ENCODE measurements around the gene UBE2V1.

Gene UBE2V1

DNA sequence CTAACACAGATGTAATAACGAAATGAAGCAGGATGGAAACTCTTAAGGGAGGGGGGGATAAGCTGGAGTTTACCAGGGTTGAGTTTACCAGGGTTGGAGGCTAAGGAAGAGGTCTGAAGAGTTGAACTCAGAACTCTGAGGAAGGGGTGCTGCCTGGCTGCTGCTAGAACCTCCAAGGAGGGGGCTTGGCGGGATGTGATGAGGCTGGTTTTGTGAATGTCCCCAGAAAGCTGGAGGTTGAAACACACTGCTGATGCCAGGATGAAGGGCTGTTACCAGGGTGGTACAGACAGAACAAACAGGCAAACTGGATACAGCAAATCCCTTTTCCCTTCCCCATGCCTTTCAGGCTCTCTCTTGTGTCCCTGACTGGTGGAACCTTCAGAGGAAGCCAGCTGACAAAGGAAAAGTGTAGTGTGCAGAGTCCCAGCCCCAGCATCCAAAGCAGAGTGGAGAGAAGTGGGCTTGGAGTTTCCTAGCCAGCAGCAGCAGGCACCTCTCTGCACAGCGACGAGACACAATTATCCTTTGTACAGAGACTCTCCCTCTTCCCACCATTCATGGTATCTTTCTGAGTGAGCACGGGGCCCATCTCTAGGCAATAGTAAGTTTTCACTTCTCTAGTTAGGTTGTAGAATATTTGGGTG lies 23.7 kb downstream of the UBE2V1 start:
- Histone ChIP-seq H2AFZ (ENCODE audit: low read depth) (no peak overlapping the region), H3K4me1 (ENCODE audit: low read depth, poor library complexity, severe bottlenecking) (peaks cover 15% of the 10 kb centered on the region), H3K27ac (no peak overlapping the region), H3K4me3 (IDR thresholded peaks at IDR 0.05; ENCODE audit: insufficient read depth, low read depth, low read length) (no peak overlapping the region), H4K20me1 (ENCODE audit: insufficient read depth) (0 out of 2 replicates have a peak, but pooled peaks cover 12% of the 10 kb centered on the region), H3K4me2 (no peak overlapping the region), H3K9ac (no peak overlapping the region), H3K27me3 (ENCODE audit: insufficient read depth, low read depth) (no peaks in the 10 kb centered on the region), H3K36me3 (ENCODE audit: insufficient read depth) (no peaks in the 10 kb centered on the region), H3K79me2 (ENCODE audit: insufficient read depth, low read depth) (peaks cover 22% of the 10 kb centered on the region; the same call in 1 of the 2 replicates)
- TF ChIP-seq, protein P1, sequence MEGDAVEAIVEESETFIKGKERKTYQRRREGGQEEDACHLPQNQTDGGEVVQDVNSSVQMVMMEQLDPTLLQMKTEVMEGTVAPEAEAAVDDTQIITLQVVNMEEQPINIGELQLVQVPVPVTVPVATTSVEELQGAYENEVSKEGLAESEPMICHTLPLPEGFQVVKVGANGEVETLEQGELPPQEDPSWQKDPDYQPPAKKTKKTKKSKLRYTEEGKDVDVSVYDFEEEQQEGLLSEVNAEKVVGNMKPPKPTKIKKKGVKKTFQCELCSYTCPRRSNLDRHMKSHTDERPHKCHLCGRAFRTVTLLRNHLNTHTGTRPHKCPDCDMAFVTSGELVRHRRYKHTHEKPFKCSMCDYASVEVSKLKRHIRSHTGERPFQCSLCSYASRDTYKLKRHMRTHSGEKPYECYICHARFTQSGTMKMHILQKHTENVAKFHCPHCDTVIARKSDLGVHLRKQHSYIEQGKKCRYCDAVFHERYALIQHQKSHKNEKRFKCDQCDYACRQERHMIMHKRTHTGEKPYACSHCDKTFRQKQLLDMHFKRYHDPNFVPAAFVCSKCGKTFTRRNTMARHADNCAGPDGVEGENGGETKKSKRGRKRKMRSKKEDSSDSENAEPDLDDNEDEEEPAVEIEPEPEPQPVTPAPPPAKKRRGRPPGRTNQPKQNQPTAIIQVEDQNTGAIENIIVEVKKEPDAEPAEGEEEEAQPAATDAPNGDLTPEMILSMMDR (conservative IDR thresholded peaks at IDR 0.05; ENCODE audit: low read depth, low read length), result no peak

DNA sequence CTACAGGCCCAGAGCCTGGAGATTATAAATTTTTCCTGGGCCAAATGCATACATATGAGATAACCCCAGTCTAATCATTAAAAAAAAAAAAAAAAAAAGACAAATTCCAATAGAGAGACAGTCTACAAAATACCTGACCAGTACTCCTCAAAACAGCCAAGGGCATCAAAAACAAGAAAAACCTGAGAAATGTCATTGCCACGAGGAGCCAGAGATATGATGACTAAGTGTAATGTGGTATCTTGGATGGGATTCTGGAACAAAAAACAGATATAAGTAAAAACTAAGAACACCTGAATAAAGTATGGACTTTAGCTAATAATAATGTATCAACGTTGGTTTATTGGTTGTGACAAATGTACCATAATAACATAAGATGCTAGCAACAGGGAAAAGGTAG lies 24.9 kb downstream of the UBE2V1 start:
- H3K36me3 ChIP-seq (ENCODE audit: insufficient read depth), result no peaks in the 10 kb centered on the region
- peaks cover 22% of the 10 kb centered on the region; the same call in 1 of the 2 replicates for H3K79me2 ChIP-seq (ENCODE audit: insufficient read depth, low read depth)
- no peak overlapping the region for H3K4me2 ChIP-seq
- TF ChIP-seq, protein P1 (conservative IDR thresholded peaks at IDR 0.05; ENCODE audit: low read depth, low read length), result no peak
- H4K20me1 ChIP-seq (ENCODE audit: insufficient read depth), result 0 out of 2 replicates have a peak, but pooled peaks cover 12% of the 10 kb centered on the region
- no peak overlapping the region for H3K9ac ChIP-seq
- no peak overlapping the region for H3K4me3 ChIP-seq (IDR thresholded peaks at IDR 0.05; ENCODE audit: insufficient read depth, low read depth, low read length)
- H3K27ac ChIP-seq, result no peak overlapping the region
- H3K4me1 ChIP-seq (ENCODE audit: low read depth, poor library complexity, severe bottlenecking), result peaks cover 15% of the 10 kb centered on the region
- H2AFZ ChIP-seq (ENCODE audit: low read depth), result no peak overlapping the region
- no peaks in the 10 kb centered on the region for H3K27me3 ChIP-seq (ENCODE audit: insufficient read depth, low read depth)

DNA sequence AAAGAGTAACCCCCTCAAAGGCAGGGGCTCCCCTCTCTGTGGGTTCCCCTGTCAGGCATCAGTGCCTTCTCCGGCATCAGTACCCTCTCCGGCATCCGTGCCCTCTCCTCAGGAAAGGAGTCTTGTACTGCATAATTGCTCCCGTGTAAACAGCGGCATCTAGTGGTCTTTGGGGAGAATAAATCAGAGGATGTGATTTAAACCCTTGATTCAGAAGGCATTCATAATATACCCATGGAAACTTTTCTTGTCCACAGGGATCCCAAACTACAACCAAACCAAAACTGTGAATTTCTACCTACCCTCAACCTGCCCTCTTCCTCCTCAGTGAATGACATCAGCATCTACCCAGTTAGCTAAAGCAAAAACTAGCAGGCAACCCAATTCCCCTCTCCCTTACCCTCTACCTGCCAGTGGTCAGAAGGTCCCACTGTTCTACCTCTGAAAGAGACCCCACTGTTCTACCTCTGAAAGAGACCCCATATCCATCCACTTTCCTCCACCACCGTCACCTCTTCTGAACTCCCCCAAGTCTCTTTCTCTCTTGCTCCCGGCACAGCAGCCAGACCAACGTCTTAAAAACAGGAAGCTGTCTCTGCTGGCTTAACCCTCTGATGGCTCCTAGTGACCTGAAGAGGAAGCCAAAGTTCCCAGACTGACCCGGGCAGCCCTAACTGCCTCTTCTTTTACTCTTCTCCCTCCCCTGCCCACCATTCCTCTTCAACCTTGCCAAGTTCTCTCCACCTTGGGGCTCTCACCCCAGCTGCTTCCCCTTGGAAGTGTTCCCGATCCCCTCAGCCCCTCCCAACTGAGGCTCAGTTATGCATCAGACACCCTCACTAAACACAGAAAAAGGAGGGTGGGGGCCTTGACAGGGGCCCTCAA lies 27.2 kb downstream of the UBE2V1 start:
- H3K27ac ChIP-seq, result no peak overlapping the region
- H3K4me1 ChIP-seq (ENCODE audit: low read depth, poor library complexity, severe bottlenecking), result peaks cover 15% of the 10 kb centered on the region
- TF ChIP-seq, protein P1 (conservative IDR thresholded peaks at IDR 0.05; ENCODE audit: low read depth, low read length), result peak; percentile 96
- H3K9ac ChIP-seq, result no peak overlapping the region
- no peak overlapping the region for H3K4me3 ChIP-seq (IDR thresholded peaks at IDR 0.05; ENCODE audit: insufficient read depth, low read depth, low read length)
- H3K4me2 ChIP-seq, result peak overlapping the region; percentile 5; the same call in 1 of the 2 replicates
- no peaks in the 10 kb centered on the region for H3K27me3 ChIP-seq (ENCODE audit: insufficient read depth, low read depth)
- peaks cover 5% of the 10 kb centered on the region; the same call in 1 of the 2 replicates for H3K79me2 ChIP-seq (ENCODE audit: insufficient read depth, low read depth)
- no peak overlapping the region for H2AFZ ChIP-seq (ENCODE audit: low read depth)
- H4K20me1 ChIP-seq (ENCODE audit: insufficient read depth), result 0 out of 2 replicates have a peak, but pooled peaks cover 10% of the 10 kb centered on the region
- H3K36me3 ChIP-seq (ENCODE audit: insufficient read depth), result no peaks in the 10 kb centered on the region

DNA sequence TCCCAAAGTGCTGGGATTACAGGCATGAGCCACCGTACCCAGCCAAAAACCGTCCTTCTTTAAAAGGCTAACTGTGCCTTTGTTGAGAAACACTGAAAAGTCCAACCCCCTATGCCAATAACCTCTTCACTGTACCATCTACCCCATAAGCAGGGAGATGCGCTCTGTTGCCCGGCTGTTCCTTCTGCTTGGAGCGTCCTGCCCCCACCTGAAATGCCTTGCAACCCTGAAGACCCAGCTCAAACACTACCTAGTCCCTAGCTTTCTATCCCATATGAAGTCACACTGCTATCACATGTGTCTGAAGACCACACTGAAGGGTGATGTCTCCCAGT lies 27.8 kb downstream of the UBE2V1 start:
- no peaks in the 10 kb centered on the region for H3K36me3 ChIP-seq (ENCODE audit: insufficient read depth)
- H3K4me3 ChIP-seq (IDR thresholded peaks at IDR 0.05; ENCODE audit: insufficient read depth, low read depth, low read length), result no peak overlapping the region
- H4K20me1 ChIP-seq (ENCODE audit: insufficient read depth), result 0 out of 2 replicates have a peak, but pooled peaks cover 6% of the 10 kb centered on the region
- H3K4me1 ChIP-seq (ENCODE audit: low read depth, poor library complexity, severe bottlenecking), result peaks cover 15% of the 10 kb centered on the region
- TF ChIP-seq, protein P1 (conservative IDR thresholded peaks at IDR 0.05; ENCODE audit: low read depth, low read length), result no peak
- H3K9ac ChIP-seq, result no peak overlapping the region
- no peak overlapping the region for H3K4me2 ChIP-seq
- H2AFZ ChIP-seq (ENCODE audit: low read depth), result no peak overlapping the region
- H3K27me3 ChIP-seq (ENCODE audit: insufficient read depth, low read depth), result no peaks in the 10 kb centered on the region
- H3K27ac ChIP-seq, result no peak overlapping the region
- H3K79me2 ChIP-seq (ENCODE audit: insufficient read depth, low read depth), result 0 out of 2 replicates have a peak, but pooled peaks cover 5% of the 10 kb centered on the region
